Neural cell (in vitro differentiated cells): ENCODE results near the gene ADCYAP1. TPM values are rescaled to one million over a fixed set of nuclear protein-coding genes. Genes with fewer than 3 reads are reported as not detected.

Source experiments
- H2AFZ ChIP-seq: fragments of 200-600, 300-800 bp; sonication (generic), shearing (Covaris generic); 2 replicates; pipeline ENCODE4 v1.6.0; 2014; ENCODE audit warnings: low read depth, mild to moderate bottlenecking, antibody characterized with exemption, low read length, moderate library complexity
- H3F3A ChIP-seq: fragments of 200-600 bp; shearing (Covaris generic); 2 replicates; pipeline ENCODE4 v1.6.1; 2016; ENCODE audit warnings: mild to moderate bottlenecking, moderate library complexity, mixed read lengths, antibody characterized with exemption, low read length; ENCODE audit not compliant: insufficient read depth, poor library complexity, severe bottlenecking
- H3K27ac ChIP-seq: fragments of 200-600, 300-800 bp; sonication (generic), shearing (Covaris generic); 2 replicates; pipeline ENCODE4 v1.5.1; 2014; ENCODE audit warnings: mild to moderate bottlenecking, low read length, moderate library complexity
- H3K27me3 ChIP-seq: fragments of 300-800, 200-600 bp; sonication (generic), shearing (Covaris generic); 2 replicates; pipeline ENCODE4 v1.6.0; 2014; ENCODE audit warnings: mild to moderate bottlenecking, low read depth, low read length, moderate library complexity; ENCODE audit not compliant: insufficient read depth
- H3K36me3 ChIP-seq: fragments of 300-800, 200-600 bp; sonication (generic), shearing (Covaris generic); 2 replicates; pipeline ENCODE4 v1.5.1; 2014; ENCODE audit warnings: mild to moderate bottlenecking, antibody characterized with exemption, low read length, moderate library complexity; ENCODE audit not compliant: insufficient read depth
- H3K4me2 ChIP-seq: fragments of 300-800, 200-600 bp; sonication (generic), shearing (Covaris generic); 2 replicates; pipeline ENCODE4 v1.6.0; 2014; ENCODE audit warnings: mild to moderate bottlenecking, low read length
- H3K4me3 ChIP-seq: fragments of 300-800, 200-600 bp; sonication (generic), shearing (Covaris generic); 2 replicates; pipeline ENCODE4 v1.5.1; 2014; ENCODE audit warnings: mild to moderate bottlenecking, low read length, moderate library complexity
- H3K79me2 ChIP-seq: fragments of 200-600 bp; shearing (Covaris generic); replicated peaks from 2 replicates; pipeline ENCODE4 v1.6.0; 2014; ENCODE audit warnings: mild to moderate bottlenecking, low read length, moderate library complexity; ENCODE audit not compliant: insufficient read depth
- H3K9ac ChIP-seq: fragments of 300-800, 200-600 bp; sonication (generic), shearing (Covaris generic); 2 replicates; pipeline ENCODE4 v1.6.1; 2016; ENCODE audit warnings: mild to moderate bottlenecking, low read length, mixed read lengths
- H3K9me2 ChIP-seq: fragments of 200-600 bp; shearing (Covaris generic); 2 replicates; pipeline ENCODE4 v1.6.1; 2016; ENCODE audit warnings: mild to moderate bottlenecking, low read length, mixed read lengths; ENCODE audit not compliant: insufficient read depth
- H3K9me3 ChIP-seq: fragments of 200-600, 300-800 bp; sonication (generic), shearing (Covaris generic); 2 replicates; pipeline ENCODE4 v1.6.1; 2016; ENCODE audit warnings: mild to moderate bottlenecking, mixed run types, low read length, moderate library complexity, mixed read lengths
- H4K20me1 ChIP-seq: fragments of 200-600 bp; shearing (Covaris generic); 2 replicates; pipeline ENCODE4 v1.6.1; 2016; ENCODE audit warnings: mild to moderate bottlenecking, mixed run types; ENCODE audit not compliant: insufficient read depth
- EP300 ChIP-seq: fragments of 450-650 bp; conservative IDR thresholded peaks from 2 replicates; pipeline ENCODE4 v1.6.1; 2014; ENCODE audit warnings: antibody characterized with exemption, mild to moderate bottlenecking, moderate library complexity; ENCODE audit not compliant: poor library complexity, severe bottlenecking
- EZH2 ChIP-seq: fragments of 200-600, 300-800 bp; shearing (Covaris generic), sonication (generic); IDR thresholded peaks from 2 replicates; pipeline ENCODE4 v1.6.1; 2014; ENCODE audit warnings: antibody characterized with exemption, low read length, borderline replicate concordance, mild to moderate bottlenecking; ENCODE audit not compliant: insufficient read depth, poor library complexity, severe bottlenecking
- MXI1 ChIP-seq: fragments of 450-650 bp; conservative IDR thresholded peaks from 2 replicates; pipeline ENCODE4 v1.6.1; 2014; ENCODE audit warnings: antibody characterized with exemption, mild to moderate bottlenecking; ENCODE audit not compliant: poor library complexity, severe bottlenecking
- POLR2AphosphoS5 ChIP-seq: IDR thresholded peaks from 2 replicates; pipeline ENCODE4 v1.6.1; 2012
- RAD21 ChIP-seq: fragments of 450-650 bp; conservative IDR thresholded peaks from 2 replicates; pipeline ENCODE4 v1.6.1; 2014; ENCODE audit warnings: antibody characterized with exemption, mild to moderate bottlenecking, moderate library complexity
- SMC3 ChIP-seq: fragments of 450-650 bp; conservative IDR thresholded peaks from 2 replicates; pipeline ENCODE4 v1.6.1; 2014; ENCODE audit warnings: antibody characterized with exemption, mild to moderate bottlenecking, moderate library complexity; ENCODE audit not compliant: poor library complexity
- TAF1 ChIP-seq: IDR thresholded peaks from 2 replicates; pipeline ENCODE4 v1.6.1; 2012; ENCODE audit warnings: low read depth
- polyA plus RNA-seq: library from polyadenylated mRNA; depleted of rRNA; stranded (reverse); fragments of >200 nt; gene quantifications from 2 replicates; pipeline ENCODE4 v1.2.3, GENCODE V29; 2014
- TF ChIP-seq, protein P1 (sequence below): IDR thresholded peaks from 2 replicates; pipeline ENCODE4 v1.6.1; 2012; ENCODE audit warnings: borderline replicate concordance
- TF ChIP-seq, protein P2 (sequence below): fragments of 450-650 bp; IDR thresholded peaks from 2 replicates; pipeline ENCODE4 v1.5.1; 2014; ENCODE audit warnings: antibody characterized with exemption, mild to moderate bottlenecking, moderate library complexity; ENCODE audit not compliant: poor library complexity, severe bottlenecking

Gene ADCYAP1
- polyA plus RNA-seq, 1 donor from 2014 or later: 0.98 TPM

DNA sequence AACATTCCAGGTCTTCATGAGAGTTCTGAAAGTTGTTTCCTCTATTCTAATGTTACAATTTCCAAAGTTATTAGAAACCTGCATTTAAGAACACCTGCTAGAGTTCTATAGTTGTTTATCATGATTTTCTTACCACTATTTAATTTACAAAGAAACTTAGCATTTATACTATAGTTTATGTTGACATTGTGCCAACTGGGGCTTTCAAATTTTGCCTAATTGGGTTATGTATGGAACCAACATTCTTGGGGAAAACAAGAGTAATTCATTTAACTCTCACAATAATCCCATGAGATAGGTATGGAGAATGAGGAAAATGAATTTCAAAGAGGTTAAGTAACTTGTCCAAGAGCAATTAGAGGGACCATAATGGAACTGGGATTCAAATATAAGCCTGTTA is 28.8 kb upstream of the ADCYAP1 start:
- H2AFZ ChIP-seq: no peak overlapping the region
- H3K27me3 ChIP-seq: no peaks in the 10 kb centered on the region
- no peak overlapping the region for H3K27ac ChIP-seq
- H3K9me2 ChIP-seq: no peaks in the 10 kb centered on the region
- no peaks in the 10 kb centered on the region for H4K20me1 ChIP-seq
- H3F3A ChIP-seq: no peaks in the 10 kb centered on the region
- H3K9ac ChIP-seq: no peak overlapping the region
- no peak overlapping the region for H3K4me3 ChIP-seq
- H3K9me3 ChIP-seq: no peaks in the 10 kb centered on the region
- no peaks in the 10 kb centered on the region for H3K36me3 ChIP-seq
- no peak overlapping the region for H3K4me2 ChIP-seq
- no peak for TF ChIP-seq POLR2AphosphoS5
- TF ChIP-seq, protein P1, sequence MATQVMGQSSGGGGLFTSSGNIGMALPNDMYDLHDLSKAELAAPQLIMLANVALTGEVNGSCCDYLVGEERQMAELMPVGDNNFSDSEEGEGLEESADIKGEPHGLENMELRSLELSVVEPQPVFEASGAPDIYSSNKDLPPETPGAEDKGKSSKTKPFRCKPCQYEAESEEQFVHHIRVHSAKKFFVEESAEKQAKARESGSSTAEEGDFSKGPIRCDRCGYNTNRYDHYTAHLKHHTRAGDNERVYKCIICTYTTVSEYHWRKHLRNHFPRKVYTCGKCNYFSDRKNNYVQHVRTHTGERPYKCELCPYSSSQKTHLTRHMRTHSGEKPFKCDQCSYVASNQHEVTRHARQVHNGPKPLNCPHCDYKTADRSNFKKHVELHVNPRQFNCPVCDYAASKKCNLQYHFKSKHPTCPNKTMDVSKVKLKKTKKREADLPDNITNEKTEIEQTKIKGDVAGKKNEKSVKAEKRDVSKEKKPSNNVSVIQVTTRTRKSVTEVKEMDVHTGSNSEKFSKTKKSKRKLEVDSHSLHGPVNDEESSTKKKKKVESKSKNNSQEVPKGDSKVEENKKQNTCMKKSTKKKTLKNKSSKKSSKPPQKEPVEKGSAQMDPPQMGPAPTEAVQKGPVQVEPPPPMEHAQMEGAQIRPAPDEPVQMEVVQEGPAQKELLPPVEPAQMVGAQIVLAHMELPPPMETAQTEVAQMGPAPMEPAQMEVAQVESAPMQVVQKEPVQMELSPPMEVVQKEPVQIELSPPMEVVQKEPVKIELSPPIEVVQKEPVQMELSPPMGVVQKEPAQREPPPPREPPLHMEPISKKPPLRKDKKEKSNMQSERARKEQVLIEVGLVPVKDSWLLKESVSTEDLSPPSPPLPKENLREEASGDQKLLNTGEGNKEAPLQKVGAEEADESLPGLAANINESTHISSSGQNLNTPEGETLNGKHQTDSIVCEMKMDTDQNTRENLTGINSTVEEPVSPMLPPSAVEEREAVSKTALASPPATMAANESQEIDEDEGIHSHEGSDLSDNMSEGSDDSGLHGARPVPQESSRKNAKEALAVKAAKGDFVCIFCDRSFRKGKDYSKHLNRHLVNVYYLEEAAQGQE: no peak
- TF ChIP-seq SMC3: no peak
- no peak for TF ChIP-seq EZH2
- TF ChIP-seq RAD21: no peak
- no peak for TF ChIP-seq MXI1
- no peak for TF ChIP-seq EP300
- TF ChIP-seq, protein P2, sequence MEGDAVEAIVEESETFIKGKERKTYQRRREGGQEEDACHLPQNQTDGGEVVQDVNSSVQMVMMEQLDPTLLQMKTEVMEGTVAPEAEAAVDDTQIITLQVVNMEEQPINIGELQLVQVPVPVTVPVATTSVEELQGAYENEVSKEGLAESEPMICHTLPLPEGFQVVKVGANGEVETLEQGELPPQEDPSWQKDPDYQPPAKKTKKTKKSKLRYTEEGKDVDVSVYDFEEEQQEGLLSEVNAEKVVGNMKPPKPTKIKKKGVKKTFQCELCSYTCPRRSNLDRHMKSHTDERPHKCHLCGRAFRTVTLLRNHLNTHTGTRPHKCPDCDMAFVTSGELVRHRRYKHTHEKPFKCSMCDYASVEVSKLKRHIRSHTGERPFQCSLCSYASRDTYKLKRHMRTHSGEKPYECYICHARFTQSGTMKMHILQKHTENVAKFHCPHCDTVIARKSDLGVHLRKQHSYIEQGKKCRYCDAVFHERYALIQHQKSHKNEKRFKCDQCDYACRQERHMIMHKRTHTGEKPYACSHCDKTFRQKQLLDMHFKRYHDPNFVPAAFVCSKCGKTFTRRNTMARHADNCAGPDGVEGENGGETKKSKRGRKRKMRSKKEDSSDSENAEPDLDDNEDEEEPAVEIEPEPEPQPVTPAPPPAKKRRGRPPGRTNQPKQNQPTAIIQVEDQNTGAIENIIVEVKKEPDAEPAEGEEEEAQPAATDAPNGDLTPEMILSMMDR: no peak
- H3K79me2 ChIP-seq: no peaks in the 10 kb centered on the region

DNA sequence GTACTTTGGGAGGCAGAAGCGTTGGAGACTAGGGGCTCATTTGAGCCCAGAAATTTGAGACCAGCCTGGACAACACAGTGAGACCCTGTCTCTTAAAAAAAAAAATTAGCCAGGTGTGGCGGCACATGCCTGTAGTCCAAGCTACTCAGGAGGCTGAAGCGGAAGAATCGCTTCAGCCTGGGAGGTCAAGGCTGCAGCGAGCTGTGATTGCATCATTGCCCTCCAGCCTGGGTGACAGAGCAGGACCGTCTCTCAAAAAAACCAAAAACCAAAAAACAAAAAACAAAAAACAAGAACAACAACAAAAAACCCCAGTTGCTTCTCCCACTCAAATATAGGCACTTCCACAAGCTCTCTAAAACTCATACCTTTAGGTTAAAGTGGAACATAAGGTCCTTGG is 27.4 kb upstream of the ADCYAP1 start:
- H3K27ac ChIP-seq: no peak overlapping the region
- no peaks in the 10 kb centered on the region for H3F3A ChIP-seq
- H3K79me2 ChIP-seq: no peaks in the 10 kb centered on the region
- no peak overlapping the region for H3K9ac ChIP-seq
- no peaks in the 10 kb centered on the region for H3K36me3 ChIP-seq
- no peak overlapping the region for H2AFZ ChIP-seq
- no peaks in the 10 kb centered on the region for H3K27me3 ChIP-seq
- no peak overlapping the region for H3K4me3 ChIP-seq
- H3K4me2 ChIP-seq: no peak overlapping the region
- H3K9me3 ChIP-seq: no peaks in the 10 kb centered on the region
- no peaks in the 10 kb centered on the region for H4K20me1 ChIP-seq
- no peaks in the 10 kb centered on the region for H3K9me2 ChIP-seq
- no peak for TF ChIP-seq POLR2AphosphoS5

DNA sequence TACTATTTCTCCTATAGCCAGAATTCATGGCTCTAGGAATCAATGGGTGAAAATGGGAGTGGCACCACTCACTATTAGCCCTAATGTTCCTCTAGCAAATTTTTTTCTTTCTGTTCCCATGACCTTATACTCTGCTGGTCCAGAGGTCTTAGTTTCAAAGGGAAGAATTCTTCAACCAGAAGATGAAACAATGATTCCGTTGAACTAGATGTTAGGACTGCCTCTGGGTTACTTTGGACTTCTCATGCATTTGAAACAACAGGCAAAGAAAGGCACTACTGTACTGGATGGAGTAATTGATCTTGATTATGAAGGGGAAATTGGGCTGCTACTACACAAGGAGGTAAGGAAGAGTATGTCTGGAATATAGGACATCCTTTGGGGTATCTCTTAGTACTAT is 18.6 kb upstream of the ADCYAP1 start:
- TF ChIP-seq, protein P2: no peak
- TF ChIP-seq MXI1 (no peak), POLR2AphosphoS5 (no peak), RAD21 (no peak), EP300 (no peak), SMC3 (no peak), EZH2 (no peak), TAF1 (no peak)
- TF ChIP-seq, protein P1: no peak

More for the DNA sequence above, 18.6 kb upstream of the ADCYAP1 start:
- no peak overlapping the region for H3K4me3 ChIP-seq
- H3K27me3 ChIP-seq: no peaks in the 10 kb centered on the region
- H3F3A ChIP-seq: no peaks in the 10 kb centered on the region
- H3K36me3 ChIP-seq: no peaks in the 10 kb centered on the region
- no peaks in the 10 kb centered on the region for H3K9me3 ChIP-seq
- H3K79me2 ChIP-seq: no peaks in the 10 kb centered on the region
- H3K27ac ChIP-seq: no peak overlapping the region
- H2AFZ ChIP-seq: no peak overlapping the region
- H3K9me2 ChIP-seq: no peaks in the 10 kb centered on the region
- no peak overlapping the region for H3K4me2 ChIP-seq
- H3K9ac ChIP-seq: no peak overlapping the region
- no peaks in the 10 kb centered on the region for H4K20me1 ChIP-seq
